Fibroblast of skin of left quadriceps (primary cell): ENCODE results near the gene NEDD4L.
"Not testable (repeated sequence)": the region's sequence is repeated elsewhere in the genome, so short reads cannot be mapped to it uniquely, and the experiment has no call there.

Experiments
- DNase-seq, 2 experiments: peaks; one replicate each; pipeline ENCODE4 v3.0.0-alpha.2; 2013; ENCODE audit warnings: low read depth in 2 of 2

NEDD4L gene

DNA sequence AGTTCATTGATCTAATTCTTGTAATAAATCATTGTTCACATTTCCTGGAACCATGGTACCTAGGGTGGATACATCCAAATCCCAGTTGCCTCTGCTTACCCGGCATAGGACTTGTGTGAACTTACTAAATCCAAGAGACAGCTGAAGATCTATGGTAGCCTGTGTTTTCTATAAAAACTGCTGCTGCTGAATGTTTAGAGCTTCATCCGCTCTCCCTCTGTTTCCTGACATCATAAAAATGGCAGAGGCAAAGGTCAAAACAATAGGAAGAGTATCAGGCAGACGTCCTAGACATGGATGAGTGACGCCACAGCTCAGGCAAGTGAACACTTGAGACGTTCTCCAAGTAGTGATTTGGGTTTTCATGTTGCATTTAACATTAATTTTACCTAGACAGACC lies 326.6 kb downstream of the NEDD4L start:
- DNase-seq: no peak

DNA sequence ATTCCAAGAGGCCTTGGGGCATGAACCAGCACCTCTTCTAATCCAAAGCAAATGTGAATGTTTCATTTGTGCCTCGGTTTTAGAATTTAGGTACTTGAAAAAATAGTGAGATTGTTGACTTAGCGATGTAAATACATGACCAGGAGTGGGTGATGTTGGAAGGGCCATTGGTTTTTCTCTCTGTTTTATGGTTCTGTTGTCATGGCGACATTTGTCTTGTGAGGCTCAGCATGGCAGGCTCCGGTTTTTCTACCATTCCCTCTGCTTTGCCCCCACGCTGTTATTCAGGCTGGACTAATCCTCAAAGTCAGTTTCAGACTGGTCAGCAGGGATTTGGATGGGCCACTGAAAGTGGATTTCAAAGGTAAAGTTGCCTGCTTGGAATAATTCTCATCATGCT lies 329.5 kb downstream of the NEDD4L start:
- no peak for DNase-seq

- DNase-seq: no peak
These were observed 331.0 kb downstream of the NEDD4L start for GRCh38 chr18:58375051-58375450.

DNA sequence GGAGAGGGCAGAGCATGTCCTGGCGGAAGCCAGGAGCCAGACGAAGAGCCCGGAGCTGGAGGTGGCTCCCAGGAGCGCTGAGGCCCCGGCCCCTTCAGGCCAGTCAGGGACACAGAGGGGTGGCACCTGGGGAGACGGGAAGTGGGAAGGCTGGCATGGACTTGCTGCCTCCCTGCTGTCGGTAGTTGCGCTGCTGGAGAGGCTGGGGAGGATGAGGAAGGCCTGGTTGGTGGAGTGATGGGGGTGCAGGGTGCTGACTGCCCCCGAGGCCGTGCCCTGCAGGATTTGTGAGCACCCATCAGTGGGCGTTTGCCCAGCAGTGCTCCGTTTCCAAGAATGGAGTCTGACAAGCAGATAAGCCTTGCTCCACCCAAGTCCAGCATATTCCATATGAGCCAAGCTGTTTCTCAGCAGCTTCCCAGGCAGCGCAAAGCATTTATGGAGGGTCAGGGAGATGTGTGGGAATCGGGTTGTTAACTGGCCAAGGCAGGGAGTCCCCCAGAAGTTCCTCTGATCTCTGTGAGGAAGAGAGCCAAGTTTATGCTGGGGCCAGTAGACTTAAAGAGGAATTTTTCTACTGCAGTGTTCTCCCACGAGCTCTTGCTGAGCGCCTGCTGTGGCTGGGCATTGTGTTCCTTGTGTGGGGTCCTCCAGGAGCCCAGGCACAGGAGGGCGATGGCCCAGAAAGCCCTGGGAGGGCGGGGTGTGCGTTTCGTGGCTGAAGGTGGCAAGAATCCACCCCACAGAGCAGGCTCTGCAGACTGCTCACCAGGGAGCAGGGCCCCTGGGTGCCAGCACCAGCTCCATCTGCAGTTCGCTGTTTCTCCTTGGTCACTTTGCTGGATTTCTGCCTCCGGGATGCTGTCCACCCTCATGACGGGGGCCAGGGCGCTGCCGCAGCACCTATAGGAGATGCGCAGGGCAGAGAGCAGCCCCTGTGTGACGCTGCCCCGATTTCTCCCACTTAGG lies 334.7 kb downstream of the NEDD4L start:
- no peak for DNase-seq

GRCh38 chr18:58379443-58379842 lies 335.4 kb downstream of the NEDD4L start:
- no peak for DNase-seq

GRCh38 chr18:58380113-58380512 lies 336.1 kb downstream of the NEDD4L start:
- DNase-seq: not testable (repeated sequence)

GRCh38 chr18:58381676-58382411 lies 337.8 kb downstream of the NEDD4L start:
- no peak for DNase-seq

DNA sequence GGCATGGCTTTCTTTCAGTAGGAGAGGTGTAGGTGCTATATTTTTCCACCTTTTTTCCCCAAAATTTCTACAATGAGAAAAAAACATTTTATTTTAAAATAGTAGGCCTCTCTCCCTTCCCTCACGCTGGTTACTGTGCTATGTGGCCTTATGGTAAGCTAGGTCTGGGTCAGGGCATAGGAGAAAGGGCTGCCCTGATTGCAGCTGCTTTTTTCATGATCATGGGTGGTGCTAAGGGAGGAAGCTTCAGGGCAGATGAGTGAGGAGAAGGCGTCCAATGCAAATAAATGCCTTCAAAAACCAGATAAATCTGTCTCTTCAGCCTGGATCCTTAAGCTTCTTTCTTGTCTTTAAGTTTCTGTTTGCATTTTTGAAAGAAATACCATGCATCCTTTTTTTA lies 338.4 kb downstream of the NEDD4L start:
- no peak for DNase-seq

DNA sequence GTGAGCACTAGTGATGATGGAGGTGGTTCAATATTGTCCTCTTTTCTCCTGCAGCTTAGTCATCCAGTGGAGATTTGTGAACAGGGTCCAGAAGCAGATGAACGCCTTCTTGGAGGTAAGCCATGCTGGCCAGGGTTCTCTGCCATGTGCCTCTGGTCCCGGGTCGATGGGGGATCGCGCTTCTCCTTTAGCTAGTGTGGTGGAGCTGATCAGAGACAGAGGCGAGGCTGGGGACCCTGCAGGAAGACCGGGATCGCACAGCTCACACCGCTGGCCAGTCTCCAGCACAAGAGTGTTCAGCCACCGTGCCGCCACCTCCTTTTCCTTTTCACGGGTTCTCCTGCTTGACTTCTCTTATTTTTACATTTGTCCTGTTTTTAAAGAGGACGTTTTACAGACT lies 341.4 kb downstream of the NEDD4L start:
- no peak for DNase-seq

- no peak for DNase-seq
These were observed 342.8 kb downstream of the NEDD4L start for GRCh38 chr18:58386780-58387179.

GRCh38 chr18:58387716-58388115 lies 343.7 kb downstream of the NEDD4L start:
- DNase-seq: no peak

- no peak for DNase-seq
These were observed 344.7 kb downstream of the NEDD4L start for GRCh38 chr18:58388736-58389135.

- DNase-seq: no peak
These were observed 345.7 kb downstream of the NEDD4L start for GRCh38 chr18:58389745-58390144.

DNA sequence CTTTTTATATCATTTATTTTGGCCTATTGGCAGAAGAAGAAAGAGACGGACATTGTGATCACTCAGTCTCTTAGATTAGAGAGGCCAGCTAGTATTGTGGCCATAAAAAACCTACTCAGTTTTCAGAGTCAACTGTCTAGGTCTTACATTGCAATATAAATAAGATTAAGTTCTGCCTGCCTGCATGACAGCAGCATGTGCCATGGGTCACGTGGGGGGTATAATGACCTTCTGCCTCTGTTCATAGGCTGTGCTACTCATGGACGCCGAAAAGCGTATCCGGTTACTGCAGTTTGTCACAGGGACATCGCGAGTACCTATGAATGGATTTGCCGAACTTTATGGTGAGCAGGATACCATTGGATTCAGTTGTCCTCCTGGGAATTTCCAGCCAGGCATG lies 346.4 kb downstream of the NEDD4L start:
- no peak for DNase-seq

- DNase-seq: no peak
These were observed 347.3 kb downstream of the NEDD4L start for GRCh38 chr18:58391231-58391825.

GRCh38 chr18:58391932-58392323 lies 347.9 kb downstream of the NEDD4L start:
- no peak for DNase-seq

GRCh38 chr18:58392324-58393000 lies 348.4 kb downstream of the NEDD4L start:
- DNase-seq: peak in 1 of 2 experiments; percentile 51

DNA sequence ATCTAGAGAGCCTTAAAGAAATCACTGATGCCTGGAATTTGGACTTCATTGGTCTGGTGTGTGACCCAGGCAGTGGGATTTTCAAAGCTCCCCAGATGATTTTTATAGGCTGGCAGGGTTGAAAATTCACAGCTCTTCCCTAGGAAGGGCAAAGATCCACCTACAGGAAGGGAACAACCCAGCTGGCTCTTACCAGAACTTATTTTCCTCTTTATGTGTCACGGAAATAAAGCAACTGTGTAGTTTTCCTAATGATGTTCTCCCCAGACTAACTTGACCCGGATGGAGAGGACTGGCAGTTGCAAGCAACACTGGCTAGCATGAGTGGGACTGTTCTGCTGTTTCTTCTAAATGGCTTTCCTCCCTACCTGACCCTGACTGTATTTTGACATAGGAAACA lies 349.3 kb downstream of the NEDD4L start:
- DNase-seq: no peak

GRCh38 chr18:58394046-58394445 lies 350.0 kb downstream of the NEDD4L start:
- no peak for DNase-seq

- DNase-seq: no peak
These were observed 350.8 kb downstream of the NEDD4L start for GRCh38 chr18:58394602-58395425.

DNA sequence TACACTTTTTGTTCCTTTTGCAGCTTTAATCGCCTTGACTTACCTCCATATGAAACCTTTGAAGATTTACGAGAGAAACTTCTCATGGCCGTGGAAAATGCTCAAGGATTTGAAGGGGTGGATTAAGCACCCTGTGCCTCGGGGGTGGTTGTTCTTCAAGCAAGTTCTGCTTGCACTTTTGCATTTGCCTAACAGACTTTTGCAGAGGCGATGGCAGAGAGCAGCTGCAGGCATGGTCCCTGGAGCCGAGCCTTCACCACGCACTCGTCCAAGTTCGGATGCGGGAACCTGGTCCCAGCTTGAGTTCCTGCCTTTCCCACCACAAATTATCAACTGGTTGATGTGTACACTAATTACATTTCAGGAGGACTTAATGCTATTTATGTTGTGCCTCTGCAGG lies 352.1 kb downstream of the NEDD4L start:
- no peak for DNase-seq
